ENCODE measurements around the gene SPATA9. TPM values are rescaled to one million over a fixed set of nuclear protein-coding genes. Genes with fewer than 3 reads are reported as not detected.

SPATA9 gene
- total and polyA plus RNA-seq, 2 donors (not counting 1 experiment from before 2014, with no cell fraction given): not detected

DNA sequence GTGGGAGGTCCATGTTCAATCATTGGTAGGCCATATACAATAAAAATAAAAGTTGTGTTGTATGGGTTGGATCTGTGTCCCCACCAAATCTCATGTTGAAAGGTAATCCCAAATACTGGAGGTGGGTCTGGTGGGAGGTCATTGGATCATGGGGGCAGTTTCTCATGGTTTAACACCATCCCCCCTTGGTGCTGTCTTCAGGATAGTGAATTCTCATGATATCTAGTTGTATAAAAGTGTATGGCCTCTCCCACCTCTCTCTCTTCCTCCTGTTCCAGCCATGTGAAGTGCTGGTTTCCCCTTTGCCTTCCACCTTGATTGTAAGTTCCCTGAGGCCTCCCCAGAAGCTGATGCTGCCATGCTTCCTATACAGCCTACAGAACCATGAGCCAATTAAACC is 15.1 kb downstream of the SPATA9 start:
- intact Hi-C loops (cut with micrococcal nuclease): no loop called here
- POLR2A ChIA-PET: no interaction called here
- Histone ChIP-seq H2AFZ (ENCODE audit: insufficient read depth, low read depth, low read length, poor library complexity, severe bottlenecking) (no peak overlapping the region), H3K27ac (ENCODE audit: low read length in 2 of 2) (no peak overlapping the region), H3K27me3 (replicated peaks in 1 of 4; ENCODE audit: control extremely low read depth in 1 of 4, control insufficient read depth in 3 of 4, insufficient read depth in 4 of 4, low read length in 3 of 4) (no peaks in the 10 kb centered on the region), H3K9ac (ENCODE audit: low read length) (no peak overlapping the region), H3K79me2 (ENCODE audit: control insufficient read depth, insufficient read depth, low read length) (no peaks in the 10 kb centered on the region), H3K4me1 (ENCODE audit: control insufficient read depth in 2 of 2, insufficient read depth in 2 of 2, low read length in 2 of 2) (no peaks in the 10 kb centered on the region), H3K4me3 (ENCODE audit: control extremely low read depth in 1 of 5, extremely low read depth in 1 of 5, insufficient read depth in 1 of 5, low read depth in 2 of 5, low read length in 4 of 5) (no peak overlapping the region), H3K4me2 (replicated peaks; ENCODE audit: low read depth, low read length, poor library complexity, severe bottlenecking) (no peak overlapping the region), H3K36me3 (replicated peaks in 1 of 2; ENCODE audit: control extremely low read depth in 1 of 2, control insufficient read depth in 1 of 2, extremely low read depth in 1 of 2, insufficient read depth in 2 of 2, low read length in 1 of 2) (no peaks in the 10 kb centered on the region), H4K20me1 (ENCODE audit: control insufficient read depth, insufficient read depth, low read length, poor library complexity, severe bottlenecking) (no peaks in the 10 kb centered on the region), H3K9me3 (ENCODE audit: control extremely low read depth in 1 of 3, control insufficient read depth in 2 of 3, insufficient read depth in 1 of 3, low read length in 2 of 3) (no peaks in the 10 kb centered on the region)
- no peaks in the 10 kb centered on the region for H3K27me3 Mint-ChIP-seq
- CTCF ChIA-PET: interaction anchor here (0.6 to 6.3 kb wide), 2 partner anchors 62 to 113 kb away, joined by 3 to 79 read pairs; no protein-coding TSS in a partner anchor
- ATAC-seq (ENCODE audit: low read depth) (no peak), DNase-seq (no peak)
- no peaks in the 10 kb centered on the region for H3K4me1 Mint-ChIP-seq
- no peak for TF ChIP-seq CTCF (IDR thresholded peaks at IDR 0.05)
- TF ChIP-seq EZH2 (IDR thresholded peaks at IDR 0.05; ENCODE audit: borderline replicate concordance, insufficient read depth, low read depth, low read length, poor library complexity, severe bottlenecking): no peak
- H3K27ac Mint-ChIP-seq: no peak overlapping the region
- no peaks in the 10 kb centered on the region for H3K9me3 Mint-ChIP-seq (ENCODE audit: insufficient read depth)
- no peak overlapping the region for H3K4me3 Mint-ChIP-seq

DNA sequence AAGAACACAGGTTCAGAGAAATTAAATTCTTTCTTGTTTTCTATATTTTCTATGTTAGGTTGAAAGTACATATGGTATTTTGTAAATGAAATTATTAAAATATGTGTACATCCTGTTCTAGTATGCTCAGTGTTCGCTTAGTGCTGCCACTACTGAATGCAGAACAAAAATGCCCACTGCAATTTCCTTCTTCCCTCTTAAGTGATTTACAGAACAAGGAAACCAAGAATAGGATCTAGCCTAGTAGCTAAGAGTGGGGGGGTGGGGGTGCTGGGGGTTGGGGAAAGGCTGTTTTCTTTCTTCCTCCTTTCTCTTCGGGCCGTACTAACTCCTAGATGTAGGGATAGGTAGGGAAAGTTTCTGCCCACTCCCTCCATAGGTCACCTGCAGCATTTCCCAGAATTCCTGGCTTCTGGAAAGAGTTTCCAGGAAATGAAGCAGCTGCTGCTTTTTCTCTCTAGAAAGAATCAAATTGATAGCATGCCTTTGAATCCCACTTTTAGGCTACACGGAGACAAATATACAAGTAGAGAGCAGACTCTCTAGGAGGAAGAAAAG is 15.7 kb downstream of the SPATA9 start:
- Histone ChIP-seq H3K4me2 (replicated peaks; ENCODE audit: low read depth, low read length, poor library complexity, severe bottlenecking) (no peak overlapping the region), H3K27me3 (replicated peaks in 1 of 4; ENCODE audit: control extremely low read depth in 1 of 4, control insufficient read depth in 3 of 4, insufficient read depth in 4 of 4, low read length in 3 of 4) (no peaks in the 10 kb centered on the region), H3K9ac (ENCODE audit: low read length) (no peak overlapping the region), H3K4me1 (ENCODE audit: control insufficient read depth in 2 of 2, insufficient read depth in 2 of 2, low read length in 2 of 2) (no peaks in the 10 kb centered on the region), H2AFZ (ENCODE audit: insufficient read depth, low read depth, low read length, poor library complexity, severe bottlenecking) (no peak overlapping the region), H3K27ac (ENCODE audit: low read length in 2 of 2) (no peak overlapping the region), H3K9me3 (ENCODE audit: control extremely low read depth in 1 of 3, control insufficient read depth in 2 of 3, insufficient read depth in 1 of 3, low read length in 2 of 3) (no peaks in the 10 kb centered on the region), H4K20me1 (ENCODE audit: control insufficient read depth, insufficient read depth, low read length, poor library complexity, severe bottlenecking) (no peaks in the 10 kb centered on the region), H3K4me3 (ENCODE audit: control extremely low read depth in 1 of 5, extremely low read depth in 1 of 5, insufficient read depth in 1 of 5, low read depth in 2 of 5, low read length in 4 of 5) (no peak overlapping the region), H3K79me2 (ENCODE audit: control insufficient read depth, insufficient read depth, low read length) (no peaks in the 10 kb centered on the region), H3K36me3 (replicated peaks in 1 of 2; ENCODE audit: control extremely low read depth in 1 of 2, control insufficient read depth in 1 of 2, extremely low read depth in 1 of 2, insufficient read depth in 2 of 2, low read length in 1 of 2) (no peaks in the 10 kb centered on the region)
- no peaks in the 10 kb centered on the region for H3K27me3 Mint-ChIP-seq
- no CpG with 5 or more reads among the region's 4 CpGs for WGBS (ENCODE audit: insufficient coverage)
- TF ChIP-seq CTCF (IDR thresholded peaks at IDR 0.05): no peak
- no peak for TF ChIP-seq EZH2 (IDR thresholded peaks at IDR 0.05; ENCODE audit: borderline replicate concordance, insufficient read depth, low read depth, low read length, poor library complexity, severe bottlenecking)
- no peak overlapping the region for H3K27ac Mint-ChIP-seq
- DNase-seq: no peak
- H3K4me1 Mint-ChIP-seq: no peaks in the 10 kb centered on the region
- no peaks in the 10 kb centered on the region for H3K9me3 Mint-ChIP-seq (ENCODE audit: insufficient read depth)
- intact Hi-C loops (cut with micrococcal nuclease): no loop called here
- H3K4me3 Mint-ChIP-seq: no peak overlapping the region
- POLR2A ChIA-PET: no interaction called here
- ATAC-seq (ENCODE audit: low read depth): no peak
- CTCF ChIA-PET: interaction anchor here (0.6 to 6.3 kb wide), 3 partner anchors 63 to 181 kb away, joined by 3 to 79 read pairs (median 7); no protein-coding TSS in a partner anchor

All from B cell (primary cell).